HCT116 (cell line): ENCODE results near the gene RACGAP1.

Experiments used
- EGR1 ChIP-seq: IDR thresholded peaks from 2 replicates; pipeline ENCODE4 v1.6.1; 2012; ENCODE audit warnings: low read depth
- EZH2 ChIP-seq: fragments of 200-600 bp; sonication (generic); IDR thresholded peaks from 2 replicates; pipeline ENCODE4 v1.6.1; 2017; ENCODE audit warnings: antibody characterized with exemption, mixed run types
- POLR2A ChIP-seq: IDR thresholded peaks from 2 replicates; pipeline ENCODE4 v1.7.0; 2011; ENCODE audit warnings: borderline replicate concordance; ENCODE audit not compliant: insufficient read depth, insufficient read length; ENCODE audit errors: extremely low read depth
- RAD21 ChIP-seq: IDR thresholded peaks from 2 replicates; pipeline ENCODE4 v1.6.1; 2012; ENCODE audit warnings: low read depth, mild to moderate bottlenecking
- SIN3A ChIP-seq: IDR thresholded peaks from 2 replicates; pipeline ENCODE4 v1.6.1; 2012; ENCODE audit warnings: low read depth
- SRF ChIP-seq: IDR thresholded peaks from 2 replicates; pipeline ENCODE4 v1.6.1; 2012; ENCODE audit warnings: low read depth
- TF ChIP-seq, protein P1 (sequence below), 3 experiments: fragments of 200-600 bp in 1 of 3; sonication (generic) in 1 of 3; IDR thresholded peaks in 2 of 3; conservative IDR thresholded peaks in 1 of 3; 2 replicates each; pipeline ENCODE4 v1.5.1; 2012 to 2017; ENCODE audit warnings: low read depth in 2 of 3, low read length in 2 of 3, antibody characterized with exemption in 1 of 3, borderline replicate concordance in 1 of 3, control low read depth in 1 of 3, mild to moderate bottlenecking in 1 of 3, mixed read lengths in 1 of 3, mixed run types in 1 of 3, moderate library complexity in 1 of 3; ENCODE audit not compliant: insufficient read depth in 1 of 3
- TF ChIP-seq, protein P2 (sequence below): IDR thresholded peaks from 2 replicates; pipeline ENCODE4 v1.6.1; 2012
- TF ChIP-seq, protein P3 (sequence below): IDR thresholded peaks from 2 replicates; pipeline ENCODE4 v1.6.1; 2011; ENCODE audit warnings: mild to moderate bottlenecking, low read length, moderate library complexity; ENCODE audit not compliant: insufficient replicate concordance; ENCODE audit errors: extremely low read depth
- TF ChIP-seq, protein P4 (sequence below): IDR thresholded peaks from 2 replicates; pipeline ENCODE4 v1.6.1; 2012
- TF ChIP-seq, protein P5 (sequence below): IDR thresholded peaks from 2 replicates; pipeline ENCODE4 v1.6.1; 2012; ENCODE audit warnings: low read depth

DNA sequence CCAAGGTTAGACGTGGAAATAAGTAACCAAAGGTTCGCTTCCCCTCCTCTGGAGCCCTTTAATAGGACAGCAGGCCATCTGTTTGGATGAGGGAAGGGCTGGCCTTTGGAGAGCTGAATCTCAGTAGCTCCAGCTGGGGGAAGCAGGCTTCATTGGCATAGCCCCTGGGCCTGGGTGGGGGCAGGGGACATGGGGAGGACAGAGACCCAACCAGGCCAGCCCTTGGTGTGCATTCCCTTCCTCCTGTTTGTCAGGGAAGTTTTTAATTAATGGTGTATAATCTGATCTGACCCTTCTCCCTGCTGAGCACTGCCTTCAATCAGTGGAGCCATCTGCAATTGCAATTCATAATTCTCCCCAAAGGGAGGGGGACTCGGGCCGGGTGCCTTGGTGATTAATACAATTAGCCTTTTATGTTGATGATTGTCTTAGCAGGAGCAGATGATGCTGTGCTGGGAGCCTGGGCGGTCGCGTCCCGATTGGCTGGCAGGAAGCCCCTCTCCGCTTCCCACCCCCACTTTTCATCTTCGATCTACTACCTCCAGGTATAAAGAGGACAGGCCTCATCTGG, 46.2 kb downstream of the RACGAP1 start:
- TF ChIP-seq, protein P1, sequence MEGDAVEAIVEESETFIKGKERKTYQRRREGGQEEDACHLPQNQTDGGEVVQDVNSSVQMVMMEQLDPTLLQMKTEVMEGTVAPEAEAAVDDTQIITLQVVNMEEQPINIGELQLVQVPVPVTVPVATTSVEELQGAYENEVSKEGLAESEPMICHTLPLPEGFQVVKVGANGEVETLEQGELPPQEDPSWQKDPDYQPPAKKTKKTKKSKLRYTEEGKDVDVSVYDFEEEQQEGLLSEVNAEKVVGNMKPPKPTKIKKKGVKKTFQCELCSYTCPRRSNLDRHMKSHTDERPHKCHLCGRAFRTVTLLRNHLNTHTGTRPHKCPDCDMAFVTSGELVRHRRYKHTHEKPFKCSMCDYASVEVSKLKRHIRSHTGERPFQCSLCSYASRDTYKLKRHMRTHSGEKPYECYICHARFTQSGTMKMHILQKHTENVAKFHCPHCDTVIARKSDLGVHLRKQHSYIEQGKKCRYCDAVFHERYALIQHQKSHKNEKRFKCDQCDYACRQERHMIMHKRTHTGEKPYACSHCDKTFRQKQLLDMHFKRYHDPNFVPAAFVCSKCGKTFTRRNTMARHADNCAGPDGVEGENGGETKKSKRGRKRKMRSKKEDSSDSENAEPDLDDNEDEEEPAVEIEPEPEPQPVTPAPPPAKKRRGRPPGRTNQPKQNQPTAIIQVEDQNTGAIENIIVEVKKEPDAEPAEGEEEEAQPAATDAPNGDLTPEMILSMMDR (IDR thresholded peaks at IDR 0.05 in 2 of 3, conservative IDR thresholded peaks at IDR 0.05 in 1 of 3; ENCODE audit: borderline replicate concordance in 1 of 3, insufficient read depth in 1 of 3, low read depth in 2 of 3, low read length in 2 of 3): no peak
- TF ChIP-seq EZH2: no peak
- TF ChIP-seq RAD21: no peak
- TF ChIP-seq, protein P2, sequence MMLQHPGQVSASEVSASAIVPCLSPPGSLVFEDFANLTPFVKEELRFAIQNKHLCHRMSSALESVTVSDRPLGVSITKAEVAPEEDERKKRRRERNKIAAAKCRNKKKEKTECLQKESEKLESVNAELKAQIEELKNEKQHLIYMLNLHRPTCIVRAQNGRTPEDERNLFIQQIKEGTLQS: no peak
- TF ChIP-seq POLR2A: no peak
- TF ChIP-seq SRF: no peak
- TF ChIP-seq, protein P3, sequence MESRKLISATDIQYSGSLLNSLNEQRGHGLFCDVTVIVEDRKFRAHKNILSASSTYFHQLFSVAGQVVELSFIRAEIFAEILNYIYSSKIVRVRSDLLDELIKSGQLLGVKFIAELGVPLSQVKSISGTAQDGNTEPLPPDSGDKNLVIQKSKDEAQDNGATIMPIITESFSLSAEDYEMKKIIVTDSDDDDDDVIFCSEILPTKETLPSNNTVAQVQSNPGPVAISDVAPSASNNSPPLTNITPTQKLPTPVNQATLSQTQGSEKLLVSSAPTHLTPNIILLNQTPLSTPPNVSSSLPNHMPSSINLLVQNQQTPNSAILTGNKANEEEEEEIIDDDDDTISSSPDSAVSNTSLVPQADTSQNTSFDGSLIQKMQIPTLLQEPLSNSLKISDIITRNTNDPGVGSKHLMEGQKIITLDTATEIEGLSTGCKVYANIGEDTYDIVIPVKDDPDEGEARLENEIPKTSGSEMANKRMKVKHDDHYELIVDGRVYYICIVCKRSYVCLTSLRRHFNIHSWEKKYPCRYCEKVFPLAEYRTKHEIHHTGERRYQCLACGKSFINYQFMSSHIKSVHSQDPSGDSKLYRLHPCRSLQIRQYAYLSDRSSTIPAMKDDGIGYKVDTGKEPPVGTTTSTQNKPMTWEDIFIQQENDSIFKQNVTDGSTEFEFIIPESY: no peak
- no peak for TF ChIP-seq SIN3A
- no peak for TF ChIP-seq EGR1
- TF ChIP-seq, protein P4, sequence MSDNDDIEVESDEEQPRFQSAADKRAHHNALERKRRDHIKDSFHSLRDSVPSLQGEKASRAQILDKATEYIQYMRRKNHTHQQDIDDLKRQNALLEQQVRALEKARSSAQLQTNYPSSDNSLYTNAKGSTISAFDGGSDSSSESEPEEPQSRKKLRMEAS: no peak
- TF ChIP-seq, protein P5, sequence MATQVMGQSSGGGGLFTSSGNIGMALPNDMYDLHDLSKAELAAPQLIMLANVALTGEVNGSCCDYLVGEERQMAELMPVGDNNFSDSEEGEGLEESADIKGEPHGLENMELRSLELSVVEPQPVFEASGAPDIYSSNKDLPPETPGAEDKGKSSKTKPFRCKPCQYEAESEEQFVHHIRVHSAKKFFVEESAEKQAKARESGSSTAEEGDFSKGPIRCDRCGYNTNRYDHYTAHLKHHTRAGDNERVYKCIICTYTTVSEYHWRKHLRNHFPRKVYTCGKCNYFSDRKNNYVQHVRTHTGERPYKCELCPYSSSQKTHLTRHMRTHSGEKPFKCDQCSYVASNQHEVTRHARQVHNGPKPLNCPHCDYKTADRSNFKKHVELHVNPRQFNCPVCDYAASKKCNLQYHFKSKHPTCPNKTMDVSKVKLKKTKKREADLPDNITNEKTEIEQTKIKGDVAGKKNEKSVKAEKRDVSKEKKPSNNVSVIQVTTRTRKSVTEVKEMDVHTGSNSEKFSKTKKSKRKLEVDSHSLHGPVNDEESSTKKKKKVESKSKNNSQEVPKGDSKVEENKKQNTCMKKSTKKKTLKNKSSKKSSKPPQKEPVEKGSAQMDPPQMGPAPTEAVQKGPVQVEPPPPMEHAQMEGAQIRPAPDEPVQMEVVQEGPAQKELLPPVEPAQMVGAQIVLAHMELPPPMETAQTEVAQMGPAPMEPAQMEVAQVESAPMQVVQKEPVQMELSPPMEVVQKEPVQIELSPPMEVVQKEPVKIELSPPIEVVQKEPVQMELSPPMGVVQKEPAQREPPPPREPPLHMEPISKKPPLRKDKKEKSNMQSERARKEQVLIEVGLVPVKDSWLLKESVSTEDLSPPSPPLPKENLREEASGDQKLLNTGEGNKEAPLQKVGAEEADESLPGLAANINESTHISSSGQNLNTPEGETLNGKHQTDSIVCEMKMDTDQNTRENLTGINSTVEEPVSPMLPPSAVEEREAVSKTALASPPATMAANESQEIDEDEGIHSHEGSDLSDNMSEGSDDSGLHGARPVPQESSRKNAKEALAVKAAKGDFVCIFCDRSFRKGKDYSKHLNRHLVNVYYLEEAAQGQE: no peak
